T-helper 2 cell treated with Interferon-gamma antibody and Interleukin-4, amounts not matched to agents 5 μg/mL and 100 μg/mL, for 36 hours (primary cell): ENCODE measurements around the gene METTL22.

Experiments used
- DNase-seq: peaks from one replicate; pipeline ENCODE4 v3.0.0; 2021; ENCODE audit warnings: low spot score
- H3K27ac Mint-ChIP-seq: one replicate; pipeline ENCODE4 v1.8.0; 2021; ENCODE audit warnings: mild to moderate bottlenecking, mixed read lengths
- H3K27me3 Mint-ChIP-seq: one replicate; pipeline ENCODE4 v1.8.0; 2021; ENCODE audit warnings: low read depth, mixed read lengths
- H3K36me3 Mint-ChIP-seq: one replicate; pipeline ENCODE4 v1.8.0; 2021; ENCODE audit warnings: low read depth, mixed read lengths
- H3K4me1 Mint-ChIP-seq: one replicate; pipeline ENCODE4 v1.8.0; 2021; ENCODE audit warnings: low read depth, mixed read lengths
- H3K4me3 Mint-ChIP-seq: one replicate; pipeline ENCODE4 v1.8.0; 2022; ENCODE audit warnings: mild to moderate bottlenecking, moderate library complexity, mixed read lengths
- H3K9me3 Mint-ChIP-seq: one replicate; pipeline ENCODE4 v1.8.0; 2021; ENCODE audit warnings: mixed read lengths

The METTL22 gene

DNA sequence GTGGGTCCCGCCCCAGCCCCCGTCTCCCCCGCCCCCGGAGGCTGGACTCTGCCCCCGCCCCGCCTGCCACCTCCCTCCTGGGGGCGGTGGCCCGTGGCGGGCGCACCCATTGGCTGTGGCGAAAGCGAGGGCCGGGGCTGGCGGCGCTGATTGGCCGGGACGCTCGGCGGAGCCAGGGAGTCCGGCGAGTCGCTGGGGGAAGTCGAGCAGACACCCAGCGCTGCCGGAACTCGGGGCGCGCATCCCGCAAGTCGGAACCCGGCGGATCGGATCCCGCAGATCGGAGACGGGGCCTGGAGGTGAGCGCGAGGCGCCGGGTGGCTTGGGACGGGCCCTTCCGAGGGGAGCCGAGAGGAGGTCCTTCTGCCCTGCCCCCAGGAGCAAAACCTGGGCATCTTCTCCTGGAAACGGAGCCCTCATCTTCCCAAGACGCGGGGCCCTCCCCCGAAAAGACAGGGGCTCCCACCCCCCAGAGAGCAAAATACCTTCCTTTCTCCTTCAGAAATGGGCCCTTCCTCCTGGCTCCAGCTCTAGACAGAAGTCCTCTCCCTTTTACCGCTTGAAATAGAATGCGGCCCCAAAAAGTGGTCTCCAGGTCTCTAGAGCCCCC, 53.0 kb downstream of the METTL22 start, which contains the start of gene ABAT:
ABAT (plus strand) TSS at position 205 of the 610 bp plus-strand sequence. CDS start 61,123 bp downstream, outside the sequence.
- H3K27me3 Mint-ChIP-seq = peaks cover 3% of the 10 kb centered on the region
- H3K36me3 Mint-ChIP-seq = no peaks in the 10 kb centered on the region
- peak; percentile 92 for DNase-seq

DNA sequence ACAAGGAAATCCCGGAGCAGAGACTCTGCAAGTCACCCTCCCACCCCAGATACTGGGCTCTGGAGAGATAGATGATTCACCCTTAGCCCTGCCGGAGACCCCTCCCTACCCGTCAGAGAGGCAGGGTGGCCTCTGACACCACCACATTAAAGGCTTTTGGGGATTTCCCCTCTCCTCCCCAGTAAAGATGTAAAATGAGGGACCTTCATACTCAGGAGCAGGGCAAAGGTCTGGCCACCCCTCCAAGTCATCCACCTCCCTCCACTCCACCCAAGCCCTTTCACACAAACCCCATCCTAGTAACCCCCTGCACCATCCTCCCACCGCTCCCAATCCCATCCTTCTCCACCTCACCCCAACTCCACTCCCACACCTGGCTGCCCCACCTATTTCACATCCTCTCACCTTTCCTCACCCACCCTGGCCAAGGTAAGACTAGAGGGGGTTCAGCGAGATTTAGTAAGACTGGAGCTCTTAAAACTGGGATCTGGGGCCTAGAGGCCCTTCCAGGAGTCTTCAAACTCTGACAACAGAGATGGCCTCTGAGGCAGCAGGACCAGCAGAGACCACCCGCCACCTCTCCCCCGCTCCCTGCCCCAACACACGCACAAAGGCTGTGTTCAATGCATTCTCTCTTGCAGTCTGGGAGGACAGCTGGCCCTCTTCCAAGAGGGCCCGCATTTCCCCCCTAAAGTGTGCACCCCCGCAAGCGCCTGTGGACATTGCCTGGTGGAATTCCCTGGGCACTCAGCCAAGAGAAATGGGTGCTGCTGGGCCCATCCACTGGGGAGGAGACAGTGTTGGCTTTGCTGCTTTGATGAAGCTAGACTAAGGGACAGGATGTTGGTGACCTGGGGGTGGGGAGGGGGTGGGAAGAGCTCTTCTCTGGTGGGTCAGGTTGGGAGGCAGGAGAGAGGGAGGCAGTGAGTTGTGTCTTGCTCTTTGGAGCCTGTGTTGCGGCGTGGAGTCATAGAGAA, 54.0 kb downstream of the METTL22 start:
- peak overlapping the region; percentile 94 for H3K4me3 Mint-ChIP-seq
- H3K9me3 Mint-ChIP-seq = no peaks in the 10 kb centered on the region
- H3K4me1 Mint-ChIP-seq = peaks cover 13% of the 10 kb centered on the region

More for the DNA sequence above, 53.0 kb downstream of the METTL22 start, which contains the start of gene ABAT:
- peak within 1 kb of the TSS; percentile 94 for H3K4me3 Mint-ChIP-seq
- H3K9me3 Mint-ChIP-seq = no peaks in the 10 kb centered on the region
- peak within 1 kb of the TSS; percentile 94 for H3K27ac Mint-ChIP-seq
- peaks cover 13% of the 10 kb centered on the region for H3K4me1 Mint-ChIP-seq

DNA sequence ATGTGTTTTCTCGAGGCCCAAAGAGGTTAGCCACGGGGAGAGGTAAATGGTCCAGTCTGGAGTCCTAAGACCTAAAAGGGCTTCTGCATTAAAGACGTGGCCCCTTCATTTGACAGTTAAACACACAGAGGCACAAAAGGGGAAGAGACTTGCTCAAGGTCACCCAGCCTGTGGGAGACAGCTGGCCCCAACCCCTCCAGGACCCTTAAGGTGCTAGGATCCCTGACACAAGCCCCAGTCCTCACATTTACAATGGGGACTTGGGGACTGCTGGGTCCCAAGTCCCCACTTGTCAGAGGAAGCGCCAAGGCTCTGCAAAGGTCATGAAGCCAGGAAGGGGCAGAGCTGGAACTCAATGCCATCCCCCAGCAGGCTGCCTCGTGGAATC, 54.7 kb downstream of the METTL22 start:
- Mint-ChIP-seq H3K27ac (no peak overlapping the region), H3K4me1 (peaks cover 13% of the 10 kb centered on the region), H3K4me3 (peak overlapping the region; percentile 94), H3K36me3 (peaks cover 2% of the 10 kb centered on the region), H3K9me3 (no peaks in the 10 kb centered on the region), H3K27me3 (peaks cover 3% of the 10 kb centered on the region)
- DNase-seq = no peak

More for the DNA sequence above, 54.0 kb downstream of the METTL22 start:
- Mint-ChIP-seq H3K27me3 (peaks cover 3% of the 10 kb centered on the region), H3K27ac (peak overlapping the region; percentile 94), H3K36me3 (peaks cover 2% of the 10 kb centered on the region)
- peak; percentile 63 for DNase-seq

DNA sequence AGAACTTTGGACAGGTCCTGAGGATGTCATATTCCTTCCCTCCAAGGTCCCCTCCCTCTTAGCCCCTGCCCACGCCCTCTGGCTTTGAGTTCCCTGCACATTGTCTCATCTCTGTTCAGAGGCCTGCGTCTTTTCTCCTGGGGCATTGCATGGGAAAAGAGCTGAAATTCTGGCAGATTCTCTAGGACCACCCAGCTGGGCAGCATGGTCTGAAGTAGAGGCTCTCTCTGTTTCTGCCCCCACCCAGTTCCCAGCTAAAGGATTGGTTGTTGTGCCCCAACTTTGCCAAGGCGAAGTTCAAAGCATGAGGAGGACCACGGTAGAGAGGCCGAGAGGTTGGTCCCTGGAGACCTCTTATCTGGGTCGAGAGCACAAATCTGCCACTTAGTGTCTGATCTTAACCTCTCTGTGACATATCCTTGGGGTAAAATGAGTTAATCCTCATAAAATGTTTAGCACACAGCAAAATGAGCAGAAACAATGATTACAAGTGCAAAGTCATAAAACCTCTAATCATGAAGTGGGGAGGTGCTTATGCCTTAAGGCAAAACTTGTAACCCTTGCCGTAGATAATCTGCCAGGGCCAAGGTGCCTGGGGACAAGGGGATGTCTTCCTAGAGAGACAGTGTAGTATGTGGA, 55.4 kb downstream of the METTL22 start:
- no peaks in the 10 kb centered on the region for H3K9me3 Mint-ChIP-seq
- H3K36me3 Mint-ChIP-seq = peaks cover 2% of the 10 kb centered on the region
- peaks cover 13% of the 10 kb centered on the region for H3K4me1 Mint-ChIP-seq
- H3K4me3 Mint-ChIP-seq = no peak overlapping the region
- DNase-seq = no peak
- H3K27me3 Mint-ChIP-seq = peaks cover 3% of the 10 kb centered on the region
- no peak overlapping the region for H3K27ac Mint-ChIP-seq

DNA sequence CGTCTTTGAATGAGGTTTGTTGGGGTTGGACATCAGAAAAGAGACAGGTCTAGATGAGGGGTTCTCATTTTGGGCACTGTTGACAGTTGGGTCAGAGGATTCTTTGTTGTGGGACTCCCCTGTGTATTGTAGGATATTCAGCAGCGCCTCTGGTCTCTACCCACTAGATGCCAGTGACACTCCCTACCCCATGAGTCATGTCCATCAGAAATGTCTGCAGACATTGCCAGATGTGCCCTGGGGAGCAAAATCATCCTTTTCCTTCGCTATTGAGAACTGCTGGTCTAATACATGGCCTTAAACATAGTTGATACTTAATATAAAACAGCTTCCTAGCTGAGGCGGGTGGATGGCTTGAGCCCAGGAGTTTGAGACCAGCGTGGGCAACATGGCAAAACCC, 56.0 kb downstream of the METTL22 start:
- DNase-seq = no peak
- peaks cover 3% of the 10 kb centered on the region for H3K27me3 Mint-ChIP-seq
- no peaks in the 10 kb centered on the region for H3K9me3 Mint-ChIP-seq
- no peak overlapping the region for H3K27ac Mint-ChIP-seq
- peaks cover 2% of the 10 kb centered on the region for H3K36me3 Mint-ChIP-seq
- H3K4me3 Mint-ChIP-seq = no peak overlapping the region
- H3K4me1 Mint-ChIP-seq = peaks cover 13% of the 10 kb centered on the region

DNA sequence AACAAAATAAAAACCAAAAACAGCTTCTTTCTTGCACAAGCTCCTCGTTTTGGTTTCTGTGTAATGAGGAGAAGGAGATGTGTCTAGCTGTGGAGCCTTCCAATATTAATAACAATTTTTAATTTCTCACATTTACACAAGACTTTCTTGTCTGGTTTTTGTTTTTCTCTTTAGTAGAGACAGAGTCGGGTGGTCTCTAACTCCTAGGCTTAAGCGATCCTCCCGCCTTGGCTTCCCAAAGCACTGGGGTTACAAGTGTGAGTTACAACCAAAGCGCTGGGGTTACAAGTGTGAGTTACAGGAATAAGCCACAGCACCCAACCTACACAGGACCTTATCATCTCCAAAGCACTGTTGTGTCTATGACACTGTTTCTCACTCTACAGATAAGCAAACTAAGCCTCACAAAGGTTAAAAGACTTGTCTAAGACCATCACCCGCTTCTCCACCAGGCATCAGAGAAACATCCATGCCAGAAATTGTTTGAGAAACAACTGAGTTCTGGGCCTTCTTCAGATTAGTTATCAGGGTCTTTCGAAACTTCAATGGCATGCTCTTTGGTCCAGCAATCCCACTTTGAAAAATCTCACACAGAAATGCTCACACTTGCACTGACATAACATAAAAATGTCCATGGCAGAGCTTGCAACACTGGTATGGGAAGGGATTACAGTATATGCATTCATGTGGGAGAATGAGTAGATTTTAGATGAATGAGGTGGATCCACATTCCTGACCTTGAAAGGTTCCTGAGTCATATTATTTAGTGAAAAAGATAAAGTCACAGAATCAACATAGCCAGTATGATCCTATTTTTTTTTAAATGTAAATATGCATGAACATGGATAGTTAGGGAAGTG, 56.8 kb downstream of the METTL22 start:
- no peak for DNase-seq
- no peak overlapping the region for H3K4me3 Mint-ChIP-seq
- peaks cover 3% of the 10 kb centered on the region for H3K27me3 Mint-ChIP-seq
- peaks cover 2% of the 10 kb centered on the region for H3K36me3 Mint-ChIP-seq
- no peaks in the 10 kb centered on the region for H3K9me3 Mint-ChIP-seq
- no peak overlapping the region for H3K27ac Mint-ChIP-seq
- H3K4me1 Mint-ChIP-seq = peaks cover 13% of the 10 kb centered on the region

DNA sequence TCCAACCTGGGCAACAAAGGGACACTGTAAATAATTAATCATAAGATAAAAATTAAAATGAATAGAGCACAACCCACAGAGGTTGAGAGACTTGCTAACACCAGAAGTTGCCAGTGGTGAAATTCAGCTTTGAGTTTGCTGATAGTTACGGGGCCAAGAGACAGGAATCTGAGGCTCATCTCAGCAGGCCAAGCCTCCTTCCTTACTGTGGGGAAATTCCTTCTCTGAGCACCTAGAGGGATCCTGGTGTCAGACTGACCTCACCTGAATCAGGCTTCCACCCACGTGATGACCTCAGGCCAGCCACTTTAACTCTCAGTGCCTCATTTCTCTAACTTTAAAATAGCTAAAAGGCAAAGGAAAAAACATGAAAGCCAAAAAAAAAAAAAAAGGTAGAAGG, 57.7 kb downstream of the METTL22 start:
- H3K27ac Mint-ChIP-seq = no peak overlapping the region
- H3K9me3 Mint-ChIP-seq = no peaks in the 10 kb centered on the region
- peaks cover 11% of the 10 kb centered on the region for H3K4me1 Mint-ChIP-seq
- H3K36me3 Mint-ChIP-seq = peaks cover 2% of the 10 kb centered on the region
- DNase-seq = no peak
- no peak overlapping the region for H3K4me3 Mint-ChIP-seq
- peaks cover 3% of the 10 kb centered on the region for H3K27me3 Mint-ChIP-seq

DNA sequence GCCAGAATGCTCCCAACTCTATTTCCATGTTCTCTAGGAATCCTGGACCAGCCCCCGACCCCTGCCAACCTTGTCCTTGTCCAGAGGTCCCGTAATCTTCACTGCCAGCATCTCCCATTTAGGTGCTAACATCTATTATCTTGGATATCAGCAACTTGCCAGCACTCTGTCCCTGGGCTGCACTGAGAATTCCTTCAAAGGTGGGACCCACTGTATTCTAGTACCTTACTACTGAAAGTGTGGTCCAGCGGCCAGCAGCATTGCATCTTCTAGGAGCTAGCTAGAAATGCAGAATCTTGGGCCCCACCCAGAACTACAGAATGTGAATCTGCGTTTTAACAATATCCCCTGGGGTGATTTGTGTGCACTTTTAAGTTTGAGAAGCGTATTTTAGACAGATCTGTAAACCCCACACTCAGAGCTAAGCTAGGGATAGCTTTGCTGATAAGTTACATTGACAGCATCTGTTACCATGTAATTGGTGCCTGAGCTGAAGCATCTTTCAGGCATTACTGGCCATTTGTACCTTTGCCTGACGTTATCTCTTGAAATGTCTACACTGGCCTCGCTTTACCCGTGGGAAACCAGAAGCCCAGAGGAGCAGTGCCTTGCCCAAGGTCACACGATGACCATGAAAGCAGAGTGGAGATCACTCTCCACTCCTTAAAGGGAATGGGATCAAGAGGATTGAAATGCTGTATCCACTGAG, 61.2 kb downstream of the METTL22 start:
- H3K27ac Mint-ChIP-seq = no peak overlapping the region
- peaks cover 5% of the 10 kb centered on the region for H3K36me3 Mint-ChIP-seq
- no peak overlapping the region for H3K4me3 Mint-ChIP-seq
- H3K27me3 Mint-ChIP-seq = no peaks in the 10 kb centered on the region
- no peaks in the 10 kb centered on the region for H3K4me1 Mint-ChIP-seq
- no peak for DNase-seq
- H3K9me3 Mint-ChIP-seq = no peaks in the 10 kb centered on the region

DNA sequence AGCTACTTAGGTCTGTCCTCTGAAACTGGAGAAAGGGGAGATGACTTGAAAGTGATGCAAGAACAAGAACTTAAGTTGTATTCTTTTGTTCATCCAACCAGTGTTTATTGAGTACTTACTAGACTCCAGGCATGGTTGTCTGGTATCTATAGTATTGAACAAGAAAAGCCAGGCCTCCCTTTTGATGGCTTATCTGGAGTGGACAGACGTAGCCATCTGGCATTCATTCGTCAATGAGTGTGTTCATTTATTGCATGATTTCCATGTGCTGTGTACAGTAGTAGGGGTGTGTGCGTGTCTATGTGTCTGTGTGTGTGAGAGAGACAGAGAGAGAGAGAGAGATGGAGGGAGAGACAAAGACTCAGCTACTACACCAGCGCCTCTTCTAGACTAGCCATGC, 62.1 kb downstream of the METTL22 start:
- H3K27ac Mint-ChIP-seq = no peak overlapping the region
- no peaks in the 10 kb centered on the region for H3K27me3 Mint-ChIP-seq
- peaks cover 5% of the 10 kb centered on the region for H3K36me3 Mint-ChIP-seq
- H3K4me1 Mint-ChIP-seq = no peaks in the 10 kb centered on the region
- no peak for DNase-seq
- H3K4me3 Mint-ChIP-seq = no peak overlapping the region
- H3K9me3 Mint-ChIP-seq = no peaks in the 10 kb centered on the region

DNA sequence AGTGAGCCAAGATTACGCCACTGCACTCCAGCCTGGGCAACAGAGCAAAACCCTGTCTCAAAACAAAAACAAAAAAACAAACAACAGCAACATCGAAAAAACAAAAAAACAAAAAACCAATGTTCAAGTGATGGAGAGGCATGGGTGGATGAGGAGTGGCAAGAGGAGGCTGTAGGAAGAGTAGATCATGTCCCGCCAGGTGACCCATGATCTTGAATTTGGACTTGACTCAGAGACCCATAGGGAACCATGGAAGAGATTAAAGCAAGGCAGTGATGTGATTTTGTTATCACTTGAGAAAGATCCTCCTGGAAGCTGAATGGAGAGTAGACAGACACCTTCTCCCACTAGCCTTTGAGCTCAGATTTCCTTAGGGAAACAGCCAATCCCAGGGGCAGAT, 64.1 kb downstream of the METTL22 start:
- peaks cover 15% of the 10 kb centered on the region for H3K36me3 Mint-ChIP-seq
- no peaks in the 10 kb centered on the region for H3K4me1 Mint-ChIP-seq
- no peak overlapping the region for H3K27ac Mint-ChIP-seq
- H3K4me3 Mint-ChIP-seq = no peak overlapping the region
- H3K9me3 Mint-ChIP-seq = peaks cover 14% of the 10 kb centered on the region
- no peak for DNase-seq
- H3K27me3 Mint-ChIP-seq = no peaks in the 10 kb centered on the region

DNA sequence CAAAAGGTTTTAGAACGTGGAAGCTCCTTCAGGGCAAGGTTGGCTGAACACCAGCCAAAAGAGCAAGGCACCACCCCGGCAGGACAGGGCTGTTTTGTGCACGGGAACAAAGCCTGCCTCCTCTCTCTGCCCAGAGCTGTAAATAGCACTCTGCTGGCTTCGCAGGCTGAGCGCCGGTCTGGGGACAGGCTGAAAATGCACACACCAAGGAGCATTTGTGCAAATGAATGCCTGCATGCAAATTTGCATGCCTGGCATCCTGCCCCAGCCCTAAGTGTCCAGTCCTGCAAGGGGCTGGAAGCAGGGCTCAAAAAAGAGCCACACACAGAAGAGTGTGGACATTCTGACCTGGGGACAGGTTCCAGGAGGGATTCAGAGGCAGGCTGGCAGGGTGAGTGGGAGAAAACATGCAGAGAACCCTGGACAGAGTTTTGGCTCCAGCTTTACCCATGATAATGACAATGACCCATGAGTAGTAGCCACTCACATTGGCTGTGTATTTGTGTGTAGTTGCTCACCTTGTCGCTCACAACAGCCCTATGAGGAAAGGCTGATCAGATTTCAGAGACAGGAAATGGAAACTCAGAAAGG, 64.6 kb downstream of the METTL22 start:
- Mint-ChIP-seq H3K4me3 (no peak overlapping the region), H3K4me1 (no peaks in the 10 kb centered on the region), H3K9me3 (peaks cover 18% of the 10 kb centered on the region), H3K36me3 (peaks cover 18% of the 10 kb centered on the region), H3K27ac (no peak overlapping the region), H3K27me3 (no peaks in the 10 kb centered on the region)
- DNase-seq = no peak

DNA sequence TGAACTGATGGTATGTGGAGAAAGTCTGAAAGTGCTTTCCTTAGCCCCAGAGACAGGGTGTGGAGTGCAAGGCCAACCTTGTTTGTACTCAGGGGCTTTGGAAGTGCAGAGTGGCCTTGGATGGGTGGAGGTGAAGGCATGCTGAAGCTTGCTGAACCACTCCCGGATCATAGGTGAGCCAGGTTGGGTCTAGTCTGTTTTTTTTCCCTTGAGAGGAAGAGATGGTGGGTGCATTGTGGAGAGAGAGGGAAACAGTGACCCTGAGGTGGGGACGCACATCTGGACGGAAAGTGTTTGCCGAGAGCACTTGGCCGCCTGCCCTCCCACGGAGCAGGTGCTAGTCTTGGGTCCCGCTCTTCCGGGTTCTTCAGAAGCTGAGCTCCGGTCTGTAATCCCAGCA, 65.4 kb downstream of the METTL22 start:
- Mint-ChIP-seq H3K36me3 (peaks cover 18% of the 10 kb centered on the region), H3K27me3 (no peaks in the 10 kb centered on the region), H3K4me1 (no peaks in the 10 kb centered on the region), H3K27ac (no peak overlapping the region), H3K9me3 (peaks cover 18% of the 10 kb centered on the region), H3K4me3 (no peak overlapping the region)
- no peak for DNase-seq
